K562 (cell line): ENCODE measurements around the gene NOLC1. TPM values are rescaled to one million over a fixed set of nuclear protein-coding genes. Genes with fewer than 3 reads are reported as not detected.

Source experiments
- ADNP ChIP-seq: fragments of 200-800 bp; sonication (Bioruptor generic); IDR thresholded peaks from 2 replicates; pipeline ENCODE4 v1.6.1; 2016; ENCODE audit warnings: missing genetic modification characterization, missing compliant biosample characterization
- ATF7 ChIP-seq: fragments of 450-650 bp; IDR thresholded peaks from 2 replicates; pipeline ENCODE4 v1.7.1; 2014; ENCODE audit warnings: mild to moderate bottlenecking, moderate library complexity
- BHLHE40 ChIP-seq: IDR thresholded peaks from 2 replicates; pipeline ENCODE4 v1.6.1; 2011; ENCODE audit warnings: low read length, improper control_type of control experiment
- CAMTA2 ChIP-seq: fragments of 250-450 bp; sonication (Bioruptor Pico); conservative IDR thresholded peaks from 2 replicates; pipeline ENCODE4 v1.5.1; 2022
- CBX1 ChIP-seq: sonication (generic); IDR thresholded peaks from 2 replicates; pipeline ENCODE4 v1.6.1; 2016; ENCODE audit warnings: antibody characterized with exemption, low read depth, mild to moderate bottlenecking
- FOXA1 ChIP-seq: fragments of 450-650 bp; IDR thresholded peaks from 2 replicates; pipeline ENCODE4 v1.6.1; 2016; ENCODE audit warnings: mild to moderate bottlenecking, borderline replicate concordance
- HBP1 ChIP-seq: fragments of 450-650 bp; formaldehyde crosslinking; IDR thresholded peaks from 2 replicates; pipeline ENCODE4 v1.4.0; 2022; ENCODE audit warnings: missing genetic modification characterization
- HDAC8 ChIP-seq: fragments of 450-650 bp; IDR thresholded peaks from 2 replicates; pipeline ENCODE4 v1.6.1; 2016; ENCODE audit warnings: mild to moderate bottlenecking, missing genetic modification characterization, moderate library complexity, missing compliant biosample characterization
- HNRNPLL ChIP-seq: fragments of 200-400 bp; formaldehyde crosslinking; IDR thresholded peaks from 2 replicates; pipeline ENCODE4 v1.6.1; 2017; ENCODE audit warnings: low read length, low read depth, mild to moderate bottlenecking; ENCODE audit not compliant: poor library complexity, severe bottlenecking
- KDM1A ChIP-seq, 2 experiments: fragments of 450-650 bp; IDR thresholded peaks; 2 replicates each; pipeline ENCODE4 v1.6.1; 2016; ENCODE audit warnings: mild to moderate bottlenecking in 2 of 2
- PHF8 ChIP-seq: fragments of 200-600 bp; sonication (generic); IDR thresholded peaks from 2 replicates; pipeline ENCODE4 v1.6.1; 2012; ENCODE audit warnings: mixed run types, mild to moderate bottlenecking, inconsistent platforms, low read length, moderate library complexity, borderline replicate concordance
- RERE ChIP-seq: sonication (generic); formaldehyde crosslinking; IDR thresholded peaks from 2 replicates; pipeline ENCODE4 v1.8.0; 2023; ENCODE audit warnings: missing genetic modification reagents, mild to moderate bottlenecking, borderline replicate concordance
- SRF ChIP-seq, 2 experiments: fragments of 250-450, 450-650 bp in 1 of 2; sonication (Bioruptor Pico) in 1 of 2; sonication (generic) in 1 of 2; formaldehyde crosslinking; IDR thresholded peaks; 2 replicates each; pipeline versions ENCODE4 v1.5.0 to v1.5.1; 2020 to 2022; ENCODE audit warnings: mild to moderate bottlenecking in 1 of 2, missing genetic modification reagents in 1 of 2
- SRSF1 ChIP-seq: fragments of 200-400 bp; formaldehyde crosslinking; IDR thresholded peaks from 2 replicates; pipeline ENCODE4 v1.6.1; 2017; ENCODE audit warnings: mild to moderate bottlenecking, low read depth, low read length, moderate library complexity
- TBP ChIP-seq: optimal IDR thresholded peaks from 2 replicates; pipeline ENCODE3; 2011; ENCODE audit warnings: low read depth, low read length, improper control_type of control experiment
- ZNF224 ChIP-seq: sonication (generic); formaldehyde crosslinking; IDR thresholded peaks from 2 replicates; pipeline ENCODE4 v1.8.0; 2022; ENCODE audit warnings: mild to moderate bottlenecking, missing genetic modification reagents
- ZNF668 ChIP-seq: fragments of 250-450 bp; sonication (Bioruptor Pico); IDR thresholded peaks from 2 replicates; pipeline ENCODE4 v1.8.0; 2022; ENCODE audit warnings: mild to moderate bottlenecking, inconsistent platforms
- ZNF699 ChIP-seq: fragments of 250-450 bp; sonication (Bioruptor Pico); IDR thresholded peaks from 2 replicates; pipeline ENCODE4 v1.8.0; 2021; ENCODE audit warnings: mild to moderate bottlenecking, moderate library complexity; ENCODE audit not compliant: insufficient replicate concordance
- ZNF79 ChIP-seq: fragments of 250-450 bp; sonication (Bioruptor Pico); IDR thresholded peaks from 2 replicates; pipeline ENCODE4 v1.4.0; 2020; ENCODE audit warnings: low read depth, mild to moderate bottlenecking, moderate library complexity
- polyA plus RNA-seq, 8 experiments: library from polyadenylated mRNA; depleted of rRNA in 4 of 8; stranded (reverse) in 5 of 8; unstranded in 3 of 8; fragments of >200 nt; fragmentation: Nextera tagmentation in 2 of 8; fragmentation: Illumina TruSeq in 1 of 8; extraction: Ambion mirVana in 2 of 8; extraction: Trizol in 1 of 8; gene quantifications; 2 replicates each; pipeline versions ENCODE4 v1.2.1 to v1.2.3, GENCODE V29; 2011 to 2014; ENCODE audit warnings: inconsistent platforms in 1 of 8, missing spikeins in 1 of 8
- total RNA-seq, 7 experiments: library from RNA; depleted of rRNA in 6 of 7; stranded (reverse); fragments of >200 nt in 6 of 7; fragmentation: Illumina TruSeq in 2 of 7; extraction: Trizol in 2 of 7; gene quantifications; 2 replicates each; pipeline versions ENCODE4 v1.2.1 to v1.2.3, GENCODE V29; 2011 to 2021; ENCODE audit warnings: low replicate concordance in 1 of 7
- TF ChIP-seq, protein P1 (sequence below): fragments of 250-450 bp; sonication (Bioruptor Pico); IDR thresholded peaks from 2 replicates; pipeline ENCODE4 v1.6.1; 2021; ENCODE audit warnings: mild to moderate bottlenecking
- TF ChIP-seq, protein P2 (sequence below): fragments of 450-650 bp; formaldehyde crosslinking; IDR thresholded peaks from 2 replicates; pipeline ENCODE4 v1.4.0; 2022; ENCODE audit warnings: missing genetic modification characterization

NOLC1 gene
- total and polyA plus RNA-seq, 9 of the 15 experiments (the other 6 are each of a cell fraction or from before 2014, with no cell fraction given), result 102 to 310 (median 165) TPM

GRCh38 chr10:102112210-102112817 is 39.9 kb upstream of the NOLC1 start (continued):
- TF ChIP-seq, protein P1, sequence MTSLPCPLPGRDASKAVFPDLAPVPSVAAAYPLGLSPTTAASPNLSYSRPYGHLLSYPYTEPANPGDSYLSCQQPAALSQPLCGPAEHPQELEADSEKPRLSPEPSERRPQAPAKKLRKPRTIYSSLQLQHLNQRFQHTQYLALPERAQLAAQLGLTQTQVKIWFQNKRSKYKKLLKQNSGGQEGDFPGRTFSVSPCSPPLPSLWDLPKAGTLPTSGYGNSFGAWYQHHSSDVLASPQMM (CRISPR knock-in tag), result no peak
- TF ChIP-seq TBP (peak; percentile 72), CBX1 (no peak; the same call in 1 of the 2 replicates), ZNF79 (CRISPR knock-in tag) (no peak), SRSF1 (no peak), SRF (CRISPR knock-in tag; IDR thresholded peaks at IDR 0.05) (peak in 1 of 2 experiments; percentile 59; a peak in 1 of 4 replicates), ZNF224 (CRISPR knock-in tag) (no peak), CAMTA2 (CRISPR knock-in tag) (no peak), BHLHE40 (no peak), PHF8 (no peak; the same call in 1 of the 2 replicates), ATF7 (peak; percentile 37; the same call in 1 of the 2 replicates), ADNP (tag) (peak; percentile 97), KDM1A (IDR thresholded peaks at IDR 0.05) (peak; percentile 90 to 93), HBP1 (CRISPR knock-in tag) (no peak), HDAC8 (tag) (no peak), ZNF699 (CRISPR knock-in tag) (no peak), FOXA1 (no peak), HNRNPLL (no peak), ZNF668 (CRISPR knock-in tag) (no peak), RERE (CRISPR knock-in tag) (no peak)
- TF ChIP-seq, protein P2, sequence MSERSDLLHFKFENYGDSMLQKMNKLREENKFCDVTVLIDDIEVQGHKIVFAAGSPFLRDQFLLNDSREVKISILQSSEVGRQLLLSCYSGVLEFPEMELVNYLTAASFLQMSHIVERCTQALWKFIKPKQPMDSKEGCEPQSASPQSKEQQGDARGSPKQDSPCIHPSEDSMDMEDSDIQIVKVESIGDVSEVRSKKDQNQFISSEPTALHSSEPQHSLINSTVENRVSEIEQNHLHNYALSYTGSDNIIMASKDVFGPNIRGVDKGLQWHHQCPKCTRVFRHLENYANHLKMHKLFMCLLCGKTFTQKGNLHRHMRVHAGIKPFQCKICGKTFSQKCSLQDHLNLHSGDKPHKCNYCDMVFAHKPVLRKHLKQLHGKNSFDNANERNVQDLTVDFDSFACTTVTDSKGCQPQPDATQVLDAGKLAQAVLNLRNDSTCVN (CRISPR knock-in tag), result no peak
